A673 (cell line): ENCODE data around the gene PALM2AKAP2. TPM values are rescaled to one million over a fixed set of nuclear protein-coding genes. Genes with fewer than 3 reads are reported as not detected.

ENCODE experiments used
- BruUV-seq: library from RNA; stranded (reverse); fragments of 400-500 nt; replicated peaks from 2 replicates; lab custom pipeline; 2021; lab: Mats Ljungman, UMichigan
- CTCF ChIA-PET: fragments of 300-600 bp; sonication (Branson Sonifier 250); formaldehyde crosslinking; loops from one replicate; lab custom pipeline; 2022; ENCODE audit warnings: antibody characterized with exemption; lab: Charles Lee
- POLR2A ChIA-PET: fragments of 300-600 bp; sonication (Branson Sonifier 250); formaldehyde crosslinking; loops from one replicate; lab custom pipeline; 2022; ENCODE audit warnings: antibody characterized with exemption; ENCODE audit not compliant: low non-redundant PET; lab: Charles Lee
- DNase-seq: peaks from one replicate; pipeline ENCODE4 v3.0.0-alpha.2; 2015; ENCODE audit warnings: low spot score
- H3K27ac ChIP-seq: fragments of 200-600 bp; sonication (generic); 2 replicates; pipeline ENCODE4 v1.5.1; 2016; ENCODE audit warnings: mixed run types, low read depth, mild to moderate bottlenecking, mixed read lengths, antibody characterized with exemption, low read length; ENCODE audit not compliant: poor library complexity, severe bottlenecking
- H3K27me3 ChIP-seq: fragments of 200-600 bp; sonication (generic); replicated peaks from 2 replicates; pipeline ENCODE4 v1.6.1; 2017; ENCODE audit warnings: mixed run types, low read depth, mild to moderate bottlenecking, mixed read lengths, antibody characterized with exemption, low read length; ENCODE audit not compliant: insufficient read depth, poor library complexity
- H3K36me3 ChIP-seq: fragments of 200-600 bp; sonication (generic); 2 replicates; pipeline ENCODE4 v1.6.1; 2016; ENCODE audit warnings: mixed run types, mild to moderate bottlenecking, mixed read lengths, antibody characterized with exemption, low read length; ENCODE audit not compliant: insufficient read depth, poor library complexity, severe bottlenecking
- H3K4me1 ChIP-seq: fragments of 200-600 bp; sonication (generic); 2 replicates; pipeline ENCODE4 v1.6.1; 2017; ENCODE audit warnings: mixed run types, mild to moderate bottlenecking, mixed read lengths, antibody characterized with exemption, low read length; ENCODE audit not compliant: insufficient read depth, poor library complexity, severe bottlenecking
- H3K4me3 ChIP-seq: fragments of 200-600 bp; sonication (generic); 2 replicates; pipeline ENCODE4 v1.5.1; 2016; ENCODE audit warnings: low read depth, mixed run types, mild to moderate bottlenecking, mixed read lengths, low read length; ENCODE audit not compliant: poor library complexity, severe bottlenecking
- H3K9me3 ChIP-seq: fragments of 200-600 bp; sonication (generic); 2 replicates; pipeline ENCODE4 v1.6.1; 2016; ENCODE audit warnings: mixed run types, low read depth, mild to moderate bottlenecking, mixed read lengths, antibody characterized with exemption, low read length; ENCODE audit not compliant: poor library complexity, severe bottlenecking
- EZH2 ChIP-seq: fragments of 200-600 bp; sonication (generic); IDR thresholded peaks from 2 replicates; pipeline ENCODE4 v1.6.1; 2017; ENCODE audit warnings: borderline replicate concordance, low read depth, mild to moderate bottlenecking, mixed read lengths, antibody characterized with exemption, low read length; ENCODE audit not compliant: poor library complexity, severe bottlenecking
- intact Hi-C: fragments of 100-400 bp; cut with micrococcal nuclease; formaldehyde crosslinking; loops from one replicate; pipeline ENCODE4 v1.10.0; 2022; ENCODE audit not compliant: unreplicated experiment
- total RNA-seq: library from RNA; stranded (reverse); gene quantifications from 2 replicates; pipeline ENCODE4 v1.2.3, GENCODE V29; 2021
- TF ChIP-seq, protein P1 (sequence below): fragments of 300-800, 200-600 bp; sonication (generic); conservative IDR thresholded peaks from 2 replicates; pipeline ENCODE4 v1.5.1; 2017; ENCODE audit warnings: low read depth, mild to moderate bottlenecking, antibody characterized with exemption, low read length, moderate library complexity, mixed read lengths

The PALM2AKAP2 gene
- total RNA-seq, 1 experiment from 2014 or later: 5.0 TPM

DNA sequence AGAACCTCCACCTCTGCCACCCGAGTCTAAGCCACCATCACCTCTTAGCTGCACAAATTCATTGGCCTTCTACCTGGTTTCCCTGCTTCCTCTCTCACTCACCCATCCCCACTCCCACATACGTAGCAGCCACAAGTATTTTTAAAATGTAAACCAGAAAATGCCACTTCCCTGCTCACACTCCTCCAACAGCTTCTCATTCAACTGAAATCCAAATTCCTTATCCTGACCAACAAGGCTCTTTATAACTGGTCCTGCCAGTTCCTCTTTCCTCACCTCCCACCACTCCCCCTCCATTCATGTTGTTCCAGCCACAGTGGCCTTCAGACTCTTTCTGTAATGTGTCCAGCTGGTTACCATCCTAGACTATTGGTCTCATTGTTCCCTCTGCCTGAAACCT, 25.0 kb upstream of the PALM2AKAP2 start:
- POLR2A ChIA-PET: no interaction called here
- no peak for DNase-seq
- no peaks in the 10 kb centered on the region for H3K9me3 ChIP-seq
- no peak overlapping the region for H3K4me3 ChIP-seq
- no peaks in the 10 kb centered on the region for H3K27me3 ChIP-seq
- TF ChIP-seq, protein P1, sequence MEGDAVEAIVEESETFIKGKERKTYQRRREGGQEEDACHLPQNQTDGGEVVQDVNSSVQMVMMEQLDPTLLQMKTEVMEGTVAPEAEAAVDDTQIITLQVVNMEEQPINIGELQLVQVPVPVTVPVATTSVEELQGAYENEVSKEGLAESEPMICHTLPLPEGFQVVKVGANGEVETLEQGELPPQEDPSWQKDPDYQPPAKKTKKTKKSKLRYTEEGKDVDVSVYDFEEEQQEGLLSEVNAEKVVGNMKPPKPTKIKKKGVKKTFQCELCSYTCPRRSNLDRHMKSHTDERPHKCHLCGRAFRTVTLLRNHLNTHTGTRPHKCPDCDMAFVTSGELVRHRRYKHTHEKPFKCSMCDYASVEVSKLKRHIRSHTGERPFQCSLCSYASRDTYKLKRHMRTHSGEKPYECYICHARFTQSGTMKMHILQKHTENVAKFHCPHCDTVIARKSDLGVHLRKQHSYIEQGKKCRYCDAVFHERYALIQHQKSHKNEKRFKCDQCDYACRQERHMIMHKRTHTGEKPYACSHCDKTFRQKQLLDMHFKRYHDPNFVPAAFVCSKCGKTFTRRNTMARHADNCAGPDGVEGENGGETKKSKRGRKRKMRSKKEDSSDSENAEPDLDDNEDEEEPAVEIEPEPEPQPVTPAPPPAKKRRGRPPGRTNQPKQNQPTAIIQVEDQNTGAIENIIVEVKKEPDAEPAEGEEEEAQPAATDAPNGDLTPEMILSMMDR: no peak
- no peak for TF ChIP-seq EZH2
- H3K4me1 ChIP-seq: no peaks in the 10 kb centered on the region
- CTCF ChIA-PET: no interaction called here
- no TSS peak for BruUV-seq
- H3K36me3 ChIP-seq: no peaks in the 10 kb centered on the region
- H3K27ac ChIP-seq: no peak overlapping the region
- intact Hi-C loops: no loop called here

DNA sequence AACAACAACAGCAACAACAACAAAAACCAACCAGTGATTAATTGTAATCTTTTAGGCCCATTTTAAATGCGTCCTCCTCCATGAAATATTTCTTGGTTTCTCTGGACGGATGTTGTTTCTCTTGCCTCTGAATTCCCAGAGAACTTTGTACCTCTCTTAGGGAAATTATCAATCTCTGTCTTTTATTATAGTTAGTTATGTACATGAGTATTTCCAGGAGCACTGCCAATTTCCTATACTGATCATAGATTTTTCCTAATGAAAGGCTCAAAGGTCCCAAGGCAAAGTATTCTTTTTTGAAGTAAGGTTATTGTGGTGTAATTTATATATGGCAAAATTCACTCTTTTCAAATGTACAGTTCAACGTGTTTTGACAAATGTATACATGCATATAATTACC, 20.4 kb upstream of the PALM2AKAP2 start:
- Histone ChIP-seq H3K9me3 (no peaks in the 10 kb centered on the region), H3K27me3 (no peaks in the 10 kb centered on the region), H3K4me3 (no peak overlapping the region), H3K27ac (no peak overlapping the region), H3K4me1 (no peaks in the 10 kb centered on the region), H3K36me3 (no peaks in the 10 kb centered on the region)
- no TSS peak for BruUV-seq
- intact Hi-C loops: no loop called here
- ChIA-PET POLR2A (no interaction called here), CTCF (no interaction called here)
- DNase-seq: no peak
- no peak for TF ChIP-seq EZH2
- TF ChIP-seq, protein P1: no peak

DNA sequence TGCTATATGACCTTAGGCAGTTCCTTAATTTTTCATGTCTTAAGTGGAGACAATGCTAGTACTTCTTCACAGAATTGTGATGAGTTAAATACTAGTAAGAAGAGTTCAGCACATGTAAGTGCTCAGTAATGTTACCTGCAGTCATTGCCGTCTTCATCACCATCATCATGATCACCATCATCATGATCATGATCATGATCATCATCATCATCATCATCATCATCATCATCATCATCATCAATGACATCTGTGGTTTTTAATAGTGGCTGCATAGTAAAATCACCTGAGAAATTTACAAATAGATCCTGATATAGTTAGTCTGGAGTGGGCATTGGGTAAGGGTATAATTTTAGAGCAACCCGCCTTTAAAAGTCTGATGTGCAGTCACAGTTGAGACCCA, 14.7 kb upstream of the PALM2AKAP2 start:
- no peak for DNase-seq
- Histone ChIP-seq H3K4me3 (no peak overlapping the region), H3K27ac (no peak overlapping the region), H3K9me3 (no peaks in the 10 kb centered on the region), H3K27me3 (no peaks in the 10 kb centered on the region), H3K4me1 (no peaks in the 10 kb centered on the region), H3K36me3 (no peaks in the 10 kb centered on the region)
- ChIA-PET CTCF (no interaction called here), POLR2A (no interaction called here)
- BruUV-seq: no TSS peak
- intact Hi-C loops: no loop called here
- TF ChIP-seq, protein P1: no peak
- TF ChIP-seq EZH2: no peak
